ENCODE results near the gene PAWR. TPM values are rescaled to one million over a fixed set of nuclear protein-coding genes. Genes with fewer than 3 reads are reported as not detected.

Gene PAWR
- total and polyA plus RNA-seq, 2 donors (not counting 1 experiment from before 2014, with no cell fraction given) = 6.5 to 16.0 TPM

- DNase-seq (ENCODE audit: low read depth in 2 of 2) = no peak
- no peaks in the 10 kb centered on the region for H3K4me1 ChIP-seq (ENCODE audit: control insufficient read depth, extremely low read depth, insufficient read depth, low read length)
- no peaks in the 10 kb centered on the region for H3K9me3 ChIP-seq (ENCODE audit: control insufficient read depth, insufficient read depth, low read depth, low read length)
- TF ChIP-seq EZH2 (IDR thresholded peaks at IDR 0.05; ENCODE audit: low read length, missing control alignments) (no peak), CTCF (conservative IDR thresholded peaks at IDR 0.05 in 1 of 2, IDR thresholded peaks at IDR 0.05 in 1 of 2; ENCODE audit: low read depth in 1 of 2, low read length in 2 of 2) (no peak)
- no peaks in the 10 kb centered on the region for H3K79me2 ChIP-seq (ENCODE audit: control insufficient read depth, insufficient read depth, low read length)
- no peaks in the 10 kb centered on the region for H3K36me3 ChIP-seq (ENCODE audit: control insufficient read depth, insufficient read depth, low read length)
- H3K9ac ChIP-seq (ENCODE audit: insufficient read depth, low read length) = no peak overlapping the region
- H4K20me1 ChIP-seq (ENCODE audit: control insufficient read depth, extremely low read depth, insufficient read depth, low read length) = no peaks in the 10 kb centered on the region
- no peak overlapping the region for H3K4me3 ChIP-seq (replicated peaks in 1 of 4; ENCODE audit: control extremely low read depth in 1 of 4, insufficient read depth in 1 of 4, low read depth in 3 of 4, low read length in 4 of 4)
- no peak overlapping the region for H2AFZ ChIP-seq (ENCODE audit: low read length)
- H3K4me2 ChIP-seq (ENCODE audit: extremely low read depth, insufficient read depth, low read length) = no peak overlapping the region
- no peak overlapping the region for H3K27ac ChIP-seq (ENCODE audit: insufficient read depth, low read length)
- H3K27me3 ChIP-seq (ENCODE audit: control insufficient read depth, insufficient read depth, low read length) = no peaks in the 10 kb centered on the region
These were observed 12.5 kb downstream of the PAWR start for GRCh38 chr12:79678306-79678705.

DNA sequence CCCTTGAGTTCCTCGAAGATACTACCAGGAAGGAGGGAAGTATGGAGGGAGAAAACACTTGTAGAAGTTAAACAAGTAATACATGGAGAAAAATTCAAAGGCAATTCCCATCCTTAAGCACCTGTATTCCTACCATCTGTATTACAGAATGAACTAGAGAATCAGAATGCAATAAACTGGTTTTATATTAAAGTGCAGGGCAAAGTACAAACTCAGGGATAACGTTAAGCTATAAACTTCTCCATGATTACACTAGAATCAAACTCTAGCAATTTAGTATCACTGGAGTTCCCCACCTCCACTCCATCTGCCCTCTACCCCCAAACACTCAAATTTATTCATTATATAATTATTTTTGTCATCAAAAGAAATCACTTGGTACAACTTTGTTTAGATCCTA, 13.1 kb downstream of the PAWR start:
- Histone ChIP-seq H3K4me3 (replicated peaks in 1 of 4; ENCODE audit: control extremely low read depth in 1 of 4, insufficient read depth in 1 of 4, low read depth in 3 of 4, low read length in 4 of 4) (no peak overlapping the region), H3K4me2 (ENCODE audit: extremely low read depth, insufficient read depth, low read length) (no peak overlapping the region), H3K27me3 (ENCODE audit: control insufficient read depth, insufficient read depth, low read length) (no peaks in the 10 kb centered on the region), H3K4me1 (ENCODE audit: control insufficient read depth, extremely low read depth, insufficient read depth, low read length) (no peaks in the 10 kb centered on the region), H2AFZ (ENCODE audit: low read length) (no peak overlapping the region), H3K79me2 (ENCODE audit: control insufficient read depth, insufficient read depth, low read length) (no peaks in the 10 kb centered on the region), H3K9me3 (ENCODE audit: control insufficient read depth, insufficient read depth, low read depth, low read length) (no peaks in the 10 kb centered on the region), H3K27ac (ENCODE audit: insufficient read depth, low read length) (no peak overlapping the region), H4K20me1 (ENCODE audit: control insufficient read depth, extremely low read depth, insufficient read depth, low read length) (no peaks in the 10 kb centered on the region), H3K36me3 (ENCODE audit: control insufficient read depth, insufficient read depth, low read length) (no peaks in the 10 kb centered on the region), H3K9ac (ENCODE audit: insufficient read depth, low read length) (no peak overlapping the region)
- DNase-seq (ENCODE audit: low read depth in 2 of 2) = no peak
- TF ChIP-seq CTCF (conservative IDR thresholded peaks at IDR 0.05 in 1 of 2, IDR thresholded peaks at IDR 0.05 in 1 of 2; ENCODE audit: low read depth in 1 of 2, low read length in 2 of 2) (no peak), EZH2 (IDR thresholded peaks at IDR 0.05; ENCODE audit: low read length, missing control alignments) (no peak)

DNA sequence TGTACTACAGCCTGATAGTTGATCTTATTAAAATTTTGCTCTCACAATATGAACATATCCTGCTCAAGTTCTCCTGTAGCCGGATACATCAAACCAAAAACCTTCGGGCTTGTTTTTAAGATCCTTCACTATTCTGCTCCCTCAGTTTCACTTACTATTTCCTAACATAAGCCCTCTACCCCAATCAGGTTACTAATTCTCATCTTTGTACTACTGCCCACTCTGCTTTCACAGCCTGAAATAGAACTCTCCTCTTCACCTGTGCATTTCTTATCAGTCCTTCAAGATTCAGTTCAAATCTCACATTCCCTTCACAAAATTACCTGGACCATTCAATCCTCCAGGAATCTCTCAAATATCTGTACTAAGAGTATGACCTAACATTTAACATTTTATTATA, 14.2 kb downstream of the PAWR start:
- Histone ChIP-seq H3K9ac (ENCODE audit: insufficient read depth, low read length) (no peak overlapping the region), H3K4me3 (replicated peaks in 1 of 4; ENCODE audit: control extremely low read depth in 1 of 4, insufficient read depth in 1 of 4, low read depth in 3 of 4, low read length in 4 of 4) (no peak overlapping the region), H3K9me3 (ENCODE audit: control insufficient read depth, insufficient read depth, low read depth, low read length) (no peaks in the 10 kb centered on the region), H3K27me3 (ENCODE audit: control insufficient read depth, insufficient read depth, low read length) (no peaks in the 10 kb centered on the region), H3K4me2 (ENCODE audit: extremely low read depth, insufficient read depth, low read length) (no peak overlapping the region), H3K27ac (ENCODE audit: insufficient read depth, low read length) (no peak overlapping the region), H4K20me1 (ENCODE audit: control insufficient read depth, extremely low read depth, insufficient read depth, low read length) (no peaks in the 10 kb centered on the region), H3K79me2 (ENCODE audit: control insufficient read depth, insufficient read depth, low read length) (no peaks in the 10 kb centered on the region), H3K36me3 (ENCODE audit: control insufficient read depth, insufficient read depth, low read length) (no peaks in the 10 kb centered on the region), H2AFZ (ENCODE audit: low read length) (no peak overlapping the region), H3K4me1 (ENCODE audit: control insufficient read depth, extremely low read depth, insufficient read depth, low read length) (no peaks in the 10 kb centered on the region)
- TF ChIP-seq CTCF (conservative IDR thresholded peaks at IDR 0.05 in 1 of 2, IDR thresholded peaks at IDR 0.05 in 1 of 2; ENCODE audit: low read depth in 1 of 2, low read length in 2 of 2) = no peak
- TF ChIP-seq EZH2 (IDR thresholded peaks at IDR 0.05; ENCODE audit: low read length, missing control alignments) = no peak
- DNase-seq (ENCODE audit: low read depth in 2 of 2) = no peak

Data from fibroblast of lung (primary cell).